Fibroblast of mammary gland (primary cell): Measurements from ENCODE around the gene CSNK2A1.

Experiments
- DNase-seq: peaks from one replicate; pipeline ENCODE4 v3.0.0-alpha.2; 2010; ENCODE audit warnings: low read depth
- H3K4me3 ChIP-seq: 2 replicates; pipeline ENCODE4 v1.5.1; 2011; ENCODE audit warnings: low read depth, mild to moderate bottlenecking, low read length, moderate library complexity; ENCODE audit not compliant: control insufficient read depth
- TF ChIP-seq, protein P1 (sequence below): conservative IDR thresholded peaks from 2 replicates; pipeline ENCODE4 v1.5.1; 2011; ENCODE audit warnings: low read depth, low read length, inconsistent platforms; ENCODE audit not compliant: control insufficient read depth, insufficient read depth

CSNK2A1 gene

DNA sequence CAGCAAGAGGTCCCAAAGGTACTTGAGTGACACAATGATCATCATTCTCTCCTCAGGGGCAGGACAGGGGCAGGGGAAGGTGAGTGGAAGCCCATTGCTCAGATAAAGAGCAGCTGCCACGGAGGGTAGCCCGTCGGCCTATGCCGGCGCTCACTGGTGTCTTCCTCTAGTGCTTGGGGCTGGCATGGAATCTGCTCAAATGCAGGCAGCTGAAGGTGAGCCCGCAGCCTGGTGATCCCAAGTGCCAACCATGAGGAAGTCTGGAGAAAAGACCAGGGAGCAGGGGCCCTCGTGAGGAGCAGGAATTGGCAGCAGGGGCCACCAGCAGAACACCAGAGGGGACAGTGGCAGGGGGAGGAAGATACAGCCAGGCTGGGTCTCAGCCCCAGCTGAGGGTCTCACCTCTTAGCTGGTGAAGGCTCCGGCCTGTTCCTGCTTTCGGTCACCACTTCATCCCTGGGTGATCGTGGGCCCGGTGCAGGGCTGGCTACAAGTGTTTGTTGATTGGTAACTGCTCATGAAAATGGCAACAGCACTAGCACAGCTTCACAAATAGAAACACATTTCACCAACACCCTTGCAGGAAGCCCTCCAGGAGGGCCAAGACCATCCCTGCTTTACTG is 110.8 kb downstream of the CSNK2A1 start:
- DNase-seq, result no peak
- H3K4me3 ChIP-seq, result no peak overlapping the region
- TF ChIP-seq, protein P1, sequence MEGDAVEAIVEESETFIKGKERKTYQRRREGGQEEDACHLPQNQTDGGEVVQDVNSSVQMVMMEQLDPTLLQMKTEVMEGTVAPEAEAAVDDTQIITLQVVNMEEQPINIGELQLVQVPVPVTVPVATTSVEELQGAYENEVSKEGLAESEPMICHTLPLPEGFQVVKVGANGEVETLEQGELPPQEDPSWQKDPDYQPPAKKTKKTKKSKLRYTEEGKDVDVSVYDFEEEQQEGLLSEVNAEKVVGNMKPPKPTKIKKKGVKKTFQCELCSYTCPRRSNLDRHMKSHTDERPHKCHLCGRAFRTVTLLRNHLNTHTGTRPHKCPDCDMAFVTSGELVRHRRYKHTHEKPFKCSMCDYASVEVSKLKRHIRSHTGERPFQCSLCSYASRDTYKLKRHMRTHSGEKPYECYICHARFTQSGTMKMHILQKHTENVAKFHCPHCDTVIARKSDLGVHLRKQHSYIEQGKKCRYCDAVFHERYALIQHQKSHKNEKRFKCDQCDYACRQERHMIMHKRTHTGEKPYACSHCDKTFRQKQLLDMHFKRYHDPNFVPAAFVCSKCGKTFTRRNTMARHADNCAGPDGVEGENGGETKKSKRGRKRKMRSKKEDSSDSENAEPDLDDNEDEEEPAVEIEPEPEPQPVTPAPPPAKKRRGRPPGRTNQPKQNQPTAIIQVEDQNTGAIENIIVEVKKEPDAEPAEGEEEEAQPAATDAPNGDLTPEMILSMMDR, result no peak

DNA sequence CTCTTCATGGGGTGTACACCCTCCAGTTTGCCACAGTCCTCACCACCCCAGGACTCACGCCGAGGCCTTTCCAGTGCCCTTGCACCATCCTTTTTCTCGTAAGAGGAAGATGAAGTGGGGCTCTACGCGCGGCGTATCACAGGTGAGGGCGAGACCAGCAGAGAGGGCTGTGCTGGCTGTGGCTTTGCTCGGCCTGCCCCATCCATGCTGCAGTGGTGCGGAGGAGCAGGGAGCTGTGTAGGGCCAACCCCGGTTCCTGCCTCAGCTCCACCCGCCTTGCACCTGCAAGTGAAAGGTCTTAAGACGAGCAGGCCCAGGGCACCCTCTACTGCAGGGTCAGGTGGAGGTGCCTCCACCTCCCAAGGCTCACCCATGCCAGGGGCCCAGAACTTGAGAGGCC is 111.4 kb downstream of the CSNK2A1 start:
- no peak overlapping the region for H3K4me3 ChIP-seq
- DNase-seq, result no peak
- TF ChIP-seq, protein P1, result no peak

DNA sequence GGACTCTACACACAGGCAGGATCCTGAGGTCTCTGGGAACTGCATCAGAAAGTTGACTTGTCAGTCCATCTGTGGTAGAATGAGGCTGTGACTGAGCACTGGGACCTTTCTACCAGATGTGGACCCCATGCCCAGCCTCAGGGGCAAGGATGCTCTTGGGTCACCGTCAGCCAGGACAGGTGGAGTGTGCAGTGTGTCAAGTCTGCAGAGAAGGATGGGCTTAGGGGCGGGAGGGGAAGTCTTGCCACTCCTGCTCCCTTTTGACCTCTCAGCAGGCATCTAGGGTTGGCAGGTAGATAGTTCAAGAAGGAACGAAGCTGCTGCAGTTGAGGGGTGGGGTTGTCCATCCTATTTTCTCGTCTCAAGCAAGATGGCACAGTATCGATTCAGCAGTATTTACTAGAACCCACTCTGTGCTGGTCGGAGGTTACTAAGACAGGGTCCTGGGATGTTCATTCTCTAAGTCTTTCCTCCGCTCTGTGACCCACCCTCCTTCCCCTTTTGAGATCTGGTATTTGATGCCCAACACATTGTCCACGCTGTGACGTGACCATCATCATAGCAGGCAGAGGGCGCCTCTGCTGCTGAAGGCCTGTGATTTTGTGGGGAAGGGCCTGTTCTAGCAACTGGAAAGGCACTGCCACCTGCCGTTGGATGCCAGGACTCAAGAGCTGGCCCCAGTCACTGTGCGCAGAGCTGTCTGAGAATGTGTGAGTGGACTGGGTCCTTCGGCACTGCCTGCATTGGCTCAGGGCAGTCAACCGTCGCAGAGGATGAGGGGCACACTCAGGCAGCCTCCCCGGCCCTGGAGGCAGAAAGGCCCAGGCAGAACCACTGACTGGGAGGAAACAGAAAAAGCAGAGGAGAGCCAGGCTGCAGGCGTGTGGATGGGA is 112.3 kb downstream of the CSNK2A1 start:
- peak; percentile 64 for DNase-seq
- TF ChIP-seq, protein P1, result peak; percentile 48
- H3K4me3 ChIP-seq, result no peak overlapping the region

DNA sequence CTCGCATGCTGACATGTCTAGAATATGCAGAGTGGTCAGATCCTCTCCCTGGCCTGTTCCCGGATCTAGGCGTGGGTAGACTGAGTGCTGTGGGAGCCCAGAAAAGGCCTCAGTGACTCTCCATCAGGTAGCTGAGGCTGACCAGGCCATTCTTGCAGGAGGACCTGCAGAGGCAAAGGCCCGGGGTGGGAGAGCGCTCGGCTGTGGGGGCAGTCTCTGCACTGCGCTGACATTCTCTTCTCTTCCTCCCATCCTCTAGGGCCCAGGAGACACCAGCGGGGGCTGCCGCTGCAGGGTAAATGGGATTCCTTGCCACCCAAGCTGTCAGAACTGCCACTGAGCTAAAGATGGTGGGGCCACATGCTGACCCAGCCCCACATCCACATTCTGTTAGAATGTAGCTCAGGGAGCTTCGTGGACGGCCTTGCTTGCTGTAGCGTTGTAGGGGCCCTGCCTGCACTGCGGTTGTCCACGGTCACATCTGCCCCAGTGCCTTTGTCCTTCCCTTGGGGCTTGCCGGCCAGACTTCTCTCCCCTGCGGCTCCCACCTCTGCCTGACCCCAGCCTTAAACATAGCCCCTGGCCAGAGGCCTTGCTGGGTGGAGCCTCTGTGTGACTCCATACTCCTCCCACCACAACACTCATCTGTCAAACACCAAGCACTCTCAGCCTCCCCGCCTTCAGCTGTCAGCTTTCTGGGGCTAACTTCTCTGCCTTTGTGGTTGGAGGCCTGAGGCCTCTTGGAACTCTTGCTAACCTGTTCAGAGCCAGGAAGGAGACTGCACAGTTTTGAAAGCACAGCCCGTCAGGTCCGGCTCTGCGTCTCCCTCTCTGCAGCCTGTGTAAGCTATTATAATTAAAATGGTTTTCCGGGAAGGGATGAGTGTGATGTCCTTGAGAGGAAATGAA is 113.2 kb downstream of the CSNK2A1 start:
- no peak overlapping the region for H3K4me3 ChIP-seq
- TF ChIP-seq, protein P1, result no peak
- no peak for DNase-seq

DNA sequence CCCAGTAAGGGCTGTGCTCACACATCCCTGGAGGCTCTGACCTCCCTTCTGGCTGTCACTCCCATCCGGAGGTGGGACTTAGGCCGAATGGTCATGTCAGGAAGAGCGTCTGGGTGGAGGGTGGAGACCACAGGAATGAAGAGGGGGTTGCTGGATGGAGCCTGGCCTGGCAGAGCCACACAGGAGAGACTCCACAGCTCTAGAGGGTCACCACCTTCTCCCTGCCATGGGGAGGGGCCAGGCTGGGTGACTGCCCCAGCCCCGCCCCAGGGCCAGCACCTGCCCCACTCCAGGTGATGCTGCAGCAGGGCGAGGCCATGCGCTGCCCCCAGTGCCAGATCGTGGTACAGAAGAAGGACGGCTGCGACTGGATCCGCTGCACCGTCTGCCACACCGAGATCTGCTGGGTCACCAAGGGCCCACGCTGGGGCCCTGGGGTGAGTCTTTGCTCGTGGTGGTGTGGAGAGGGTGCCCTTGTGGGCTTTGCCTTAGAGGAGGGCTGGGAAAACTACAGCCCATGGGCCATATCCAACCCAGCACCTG is 114.9 kb downstream of the CSNK2A1 start:
- DNase-seq, result no peak
- TF ChIP-seq, protein P1, result no peak
- no peak overlapping the region for H3K4me3 ChIP-seq
